Adipocyte (in vitro differentiated cells): ENCODE results near the gene AHNAK.

Experiments
- DNase-seq: peaks from one replicate; pipeline ENCODE4 v3.0.0-alpha.2; 2015; ENCODE audit warnings: low read depth
- H3K27me3 ChIP-seq: replicated peaks from 2 replicates; pipeline ENCODE4 v1.7.0; 2013; ENCODE audit warnings: mild to moderate bottlenecking, low read length, moderate library complexity; ENCODE audit not compliant: control insufficient read depth, insufficient read depth
- H3K36me3 ChIP-seq: 2 replicates; pipeline ENCODE4 v1.7.0; 2013; ENCODE audit warnings: low read length, mild to moderate bottlenecking, moderate library complexity; ENCODE audit not compliant: control insufficient read depth, insufficient read depth, severe bottlenecking
- H3K4me1 ChIP-seq: 2 replicates; pipeline ENCODE4 v1.7.0; 2013; ENCODE audit warnings: mild to moderate bottlenecking, low read length, moderate library complexity; ENCODE audit not compliant: control insufficient read depth, insufficient read depth
- H3K4me3 ChIP-seq: 2 replicates; pipeline ENCODE4 v1.7.0; 2013; ENCODE audit warnings: mild to moderate bottlenecking, low read length, moderate library complexity
- H3K9ac ChIP-seq: 2 replicates; pipeline ENCODE4 v1.7.0; 2013; ENCODE audit warnings: mild to moderate bottlenecking, low read length, moderate library complexity
- H3K9me3 ChIP-seq: 2 replicates; pipeline ENCODE4 v1.7.0; 2013; ENCODE audit warnings: mild to moderate bottlenecking, low read length, moderate library complexity; ENCODE audit not compliant: control insufficient read depth

AHNAK gene

DNA sequence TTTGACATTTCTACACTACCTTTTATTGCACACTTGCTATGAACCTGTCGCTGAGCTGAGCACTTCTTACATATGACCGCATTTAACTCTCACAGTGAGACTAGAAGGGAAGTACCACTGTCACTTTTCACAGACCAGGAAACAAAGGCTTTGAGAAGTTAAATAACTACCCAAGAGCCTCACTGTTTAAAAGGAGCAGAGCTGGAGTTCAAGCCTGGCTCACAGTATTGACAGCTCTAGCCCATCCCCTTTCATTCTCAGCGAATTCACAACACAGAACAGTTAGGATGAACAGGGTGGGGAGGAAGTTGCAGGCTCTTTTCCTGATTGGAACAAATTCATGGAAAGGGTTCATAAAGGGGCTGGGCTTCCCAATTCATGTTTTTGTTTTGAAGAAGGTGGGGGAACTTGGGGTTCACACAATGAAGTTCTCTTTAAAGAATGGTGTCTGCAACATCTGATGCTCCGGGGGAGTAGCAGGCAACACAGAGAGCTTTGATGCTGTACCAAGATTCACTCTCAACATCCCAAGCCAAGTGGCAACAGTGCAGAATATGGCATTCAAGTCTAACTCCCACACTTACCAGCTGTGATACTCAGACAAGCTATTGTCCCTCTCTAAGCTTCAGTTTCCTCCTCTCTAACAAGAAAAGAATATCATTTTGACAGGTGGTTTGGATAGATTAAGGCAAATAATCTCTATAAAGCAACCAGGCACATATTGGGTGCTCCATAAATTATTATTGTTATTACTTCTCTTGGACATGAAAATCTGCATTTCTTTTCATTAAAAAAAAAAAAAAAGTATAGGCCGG, 110.6 kb downstream of the AHNAK start:
- Histone ChIP-seq H3K9ac (no peak overlapping the region), H3K27me3 (no peaks in the 10 kb centered on the region), H3K36me3 (no peaks in the 10 kb centered on the region), H3K9me3 (no peaks in the 10 kb centered on the region), H3K4me3 (no peak overlapping the region), H3K4me1 (peaks cover 19% of the 10 kb centered on the region)
- DNase-seq, result no peak

- H3K9me3 ChIP-seq, result no peaks in the 10 kb centered on the region
- H3K4me1 ChIP-seq, result peaks cover 13% of the 10 kb centered on the region
- no peaks in the 10 kb centered on the region for H3K36me3 ChIP-seq
- DNase-seq, result no peak
- no peak overlapping the region for H3K4me3 ChIP-seq
- no peak overlapping the region for H3K9ac ChIP-seq
- H3K27me3 ChIP-seq, result no peaks in the 10 kb centered on the region
These were observed 112.7 kb downstream of the AHNAK start for GRCh38 chr11:62433904-62434276.

DNA sequence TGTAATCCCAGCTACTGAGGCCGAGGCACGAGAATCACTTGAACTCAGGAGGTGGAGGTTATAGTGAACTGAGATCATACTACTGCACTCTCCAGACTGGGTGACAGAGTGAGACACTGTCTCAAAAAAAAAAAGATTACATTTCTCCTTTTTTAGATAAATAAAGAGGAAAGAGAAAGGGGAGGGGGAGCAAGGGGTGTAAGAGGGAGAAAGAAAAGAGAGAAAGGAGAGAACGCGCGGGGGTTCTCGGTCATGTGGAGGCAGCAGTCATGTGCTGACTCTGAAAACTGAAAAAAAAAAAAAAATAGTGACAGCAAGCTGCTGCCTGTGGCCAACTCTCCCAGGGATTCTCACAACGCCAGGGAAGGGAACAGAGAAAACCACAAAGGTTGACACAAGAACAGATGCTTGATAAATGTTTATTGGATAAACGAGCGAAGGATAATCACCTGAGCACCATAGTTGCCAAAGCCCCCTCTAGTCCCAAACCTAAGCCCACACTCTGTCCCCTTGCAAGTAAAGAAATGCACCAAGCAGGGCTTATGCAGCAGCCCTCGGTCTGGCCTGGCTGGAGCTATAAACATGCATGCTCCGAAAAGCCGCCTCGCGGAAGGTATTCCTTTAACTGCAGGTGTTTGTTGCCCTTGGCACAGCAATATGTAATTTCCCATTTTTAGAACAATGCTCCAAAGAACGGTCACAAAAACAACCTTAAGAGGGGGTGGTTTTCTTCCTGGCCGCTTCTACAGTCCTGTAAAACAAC, 113.3 kb downstream of the AHNAK start:
- Histone ChIP-seq H3K27me3 (no peaks in the 10 kb centered on the region), H3K9me3 (no peaks in the 10 kb centered on the region), H3K36me3 (no peaks in the 10 kb centered on the region), H3K9ac (no peak overlapping the region), H3K4me1 (peaks cover 19% of the 10 kb centered on the region), H3K4me3 (no peak overlapping the region)
- DNase-seq, result no peak

DNA sequence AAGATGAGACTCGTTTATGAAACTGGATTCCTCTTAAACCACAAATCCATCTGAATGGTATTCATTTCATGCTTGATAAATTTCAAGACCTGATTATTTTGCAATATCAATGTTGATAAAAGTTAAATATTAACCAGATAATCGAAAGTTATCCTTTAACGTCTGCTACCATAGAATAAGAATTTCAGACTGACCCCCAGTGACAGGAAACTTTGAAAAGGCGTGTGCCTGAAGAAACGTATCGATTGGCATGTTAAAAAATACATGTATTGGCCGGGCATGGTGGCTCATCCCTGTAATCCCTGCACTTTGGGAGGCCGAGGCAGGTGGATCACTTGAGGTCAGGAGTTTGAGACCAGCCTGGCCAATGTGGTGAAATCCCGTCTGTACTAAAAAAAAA, 113.9 kb downstream of the AHNAK start:
- no peaks in the 10 kb centered on the region for H3K9me3 ChIP-seq
- no peak for DNase-seq

GRCh38 chr11:62431171-62431901, 115.3 kb downstream of the AHNAK start:
- Histone ChIP-seq H3K27me3 (no peaks in the 10 kb centered on the region), H3K9me3 (no peaks in the 10 kb centered on the region), H3K9ac (no peak overlapping the region), H3K4me1 (peaks cover 27% of the 10 kb centered on the region), H3K36me3 (no peaks in the 10 kb centered on the region), H3K4me3 (peak overlapping the region; percentile 34)
- DNase-seq, result peak; percentile 70

More for the DNA sequence above, 113.9 kb downstream of the AHNAK start:
- peaks cover 23% of the 10 kb centered on the region for H3K4me1 ChIP-seq
- H3K4me3 ChIP-seq, result no peak overlapping the region
- no peaks in the 10 kb centered on the region for H3K36me3 ChIP-seq
- no peaks in the 10 kb centered on the region for H3K27me3 ChIP-seq
- no peak overlapping the region for H3K9ac ChIP-seq

DNA sequence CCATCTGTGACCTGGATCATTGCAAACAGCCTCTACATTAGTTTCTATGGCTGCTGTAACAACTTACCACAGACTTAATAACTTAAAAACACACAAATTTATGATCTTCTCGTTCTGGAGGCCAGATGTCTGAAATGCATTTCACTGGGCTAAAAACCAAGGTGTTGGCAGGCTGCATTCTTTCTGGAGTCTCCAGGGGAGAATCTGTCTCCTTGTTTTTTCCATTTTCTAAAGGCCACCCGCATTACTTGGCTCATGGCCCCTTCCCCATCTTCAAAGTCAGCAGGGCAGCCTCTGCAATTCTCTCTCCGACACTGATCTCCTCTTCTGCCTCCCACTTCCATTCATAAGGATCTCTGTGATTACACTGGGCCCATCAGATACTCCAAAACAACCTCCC, 116.2 kb downstream of the AHNAK start:
- peaks cover 27% of the 10 kb centered on the region for H3K4me1 ChIP-seq
- no peak overlapping the region for H3K9ac ChIP-seq
- no peaks in the 10 kb centered on the region for H3K27me3 ChIP-seq
- H3K9me3 ChIP-seq, result no peaks in the 10 kb centered on the region
- H3K36me3 ChIP-seq, result no peaks in the 10 kb centered on the region
- DNase-seq, result no peak
- no peak overlapping the region for H3K4me3 ChIP-seq

GRCh38 chr11:62428871-62429560, 117.6 kb downstream of the AHNAK start:
- no peaks in the 10 kb centered on the region for H3K27me3 ChIP-seq
- DNase-seq, result no peak
- H3K9me3 ChIP-seq, result no peaks in the 10 kb centered on the region
- H3K9ac ChIP-seq, result no peak overlapping the region
- H3K36me3 ChIP-seq, result no peaks in the 10 kb centered on the region
- no peak overlapping the region for H3K4me3 ChIP-seq
- H3K4me1 ChIP-seq, result peaks cover 27% of the 10 kb centered on the region

GRCh38 chr11:62427630-62428233, 118.9 kb downstream of the AHNAK start:
- Histone ChIP-seq H3K36me3 (no peaks in the 10 kb centered on the region), H3K4me1 (peaks cover 27% of the 10 kb centered on the region), H3K27me3 (no peaks in the 10 kb centered on the region), H3K4me3 (no peak overlapping the region), H3K9me3 (no peaks in the 10 kb centered on the region), H3K9ac (no peak overlapping the region)
- DNase-seq, result peak; percentile 33

DNA sequence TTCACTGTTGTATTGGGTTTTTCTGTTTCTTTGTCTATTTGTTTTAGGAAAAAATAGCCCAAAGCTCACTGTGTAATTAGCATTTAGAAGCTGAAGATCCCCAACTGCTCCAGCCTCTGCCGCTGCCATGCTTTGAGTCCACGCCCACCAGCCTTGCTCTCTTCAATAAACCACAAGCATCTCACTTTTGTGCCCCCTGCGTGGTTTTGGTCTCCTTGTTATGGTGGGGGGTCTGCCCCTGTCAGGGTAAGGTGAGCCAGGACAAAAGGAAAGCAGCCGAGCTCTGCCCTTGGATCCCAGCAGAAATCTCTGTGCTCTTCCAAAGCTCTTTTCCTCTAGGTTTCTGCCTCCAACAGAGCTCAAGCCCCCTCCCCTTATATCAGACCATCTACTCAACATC, 123.6 kb downstream of the AHNAK start:
- Histone ChIP-seq H3K36me3 (no peaks in the 10 kb centered on the region), H3K4me3 (no peak overlapping the region), H3K4me1 (peaks cover 19% of the 10 kb centered on the region), H3K9me3 (no peaks in the 10 kb centered on the region), H3K9ac (no peak overlapping the region), H3K27me3 (no peaks in the 10 kb centered on the region)
- no peak for DNase-seq

- Histone ChIP-seq H3K9ac (no peak overlapping the region), H3K36me3 (no peaks in the 10 kb centered on the region), H3K27me3 (no peaks in the 10 kb centered on the region), H3K4me3 (no peak overlapping the region), H3K4me1 (peaks cover 11% of the 10 kb centered on the region), H3K9me3 (no peaks in the 10 kb centered on the region)
- no peak for DNase-seq
These were observed 124.6 kb downstream of the AHNAK start for GRCh38 chr11:62421996-62422395.
